Measurements from ENCODE around the gene NMT2. TPM values are rescaled to one million over a fixed set of nuclear protein-coding genes. Genes with fewer than 3 reads are reported as not detected.

The NMT2 gene
- total and polyA plus RNA-seq, 10 of the 15 experiments (the other 5 are each of a cell fraction or from before 2014, with no cell fraction given), result 4.9 to 12.0 (median 9.2) TPM

- no peak for TF ChIP-seq ZBTB4 (CRISPR knock-in tag; IDR thresholded peaks at IDR 0.05)
- TF ChIP-seq MXI1 (IDR thresholded peaks at IDR 0.05; ENCODE audit: low read depth, low read length), result peak; percentile 66; the same call in 1 of the 2 replicates
- TF ChIP-seq ZNF24 (IDR thresholded peaks at IDR 0.05), result peak; percentile 74
- no peak for TF ChIP-seq CEBPB (IDR thresholded peaks at IDR 0.05; ENCODE audit: borderline replicate concordance in 1 of 2, low read depth in 2 of 2, low read length in 2 of 2)
- TF ChIP-seq GABPA (IDR thresholded peaks at IDR 0.05; ENCODE audit: low read depth), result no peak
- TF ChIP-seq POLR2AphosphoS2 (IDR thresholded peaks at IDR 0.05; ENCODE audit: low read depth, low read length), result no peak
- TF ChIP-seq RFX5 (IDR thresholded peaks at IDR 0.05; ENCODE audit: low read depth, low read length), result no peak
- no peak for TF ChIP-seq WRNIP1 (IDR thresholded peaks at IDR 0.05; ENCODE audit: borderline replicate concordance, low read depth, low read length)
- TF ChIP-seq NR2C2 (IDR thresholded peaks at IDR 0.05; ENCODE audit: borderline replicate concordance, control insufficient read depth, insufficient read length, low read depth), result no peak
- TF ChIP-seq ATF7 (IDR thresholded peaks at IDR 0.05; ENCODE audit: low read depth), result peak; percentile 90
- peak; percentile 51; the same call in 1 of the 2 replicates for TF ChIP-seq POLR2AphosphoS5 (IDR thresholded peaks at IDR 0.05; ENCODE audit: low read length)
- no peak for TF ChIP-seq NRF1 (conservative IDR thresholded peaks at IDR 0.05; ENCODE audit: low read depth, low read length)
- TF ChIP-seq PKNOX1 (IDR thresholded peaks at IDR 0.05), result peak; percentile 30; the same call in 1 of the 2 replicates
- peak; percentile 77 for TF ChIP-seq BMI1 (IDR thresholded peaks at IDR 0.05; ENCODE audit: borderline replicate concordance)
- no peak for TF ChIP-seq HCFC1 (IDR thresholded peaks at IDR 0.05; ENCODE audit: low read length)
- TF ChIP-seq ESRRA (IDR thresholded peaks at IDR 0.05; ENCODE audit: low read length), result no peak
- TF ChIP-seq RELA (IDR thresholded peaks at IDR 0.05; ENCODE audit: borderline replicate concordance, partially characterized antibody), result no peak
- no peak; the same call in 1 of the 2 replicates for TF ChIP-seq ZNF207 (IDR thresholded peaks at IDR 0.05; ENCODE audit: borderline replicate concordance)
- no peak for TF ChIP-seq HDGF (IDR thresholded peaks at IDR 0.05)
- no peak for TF ChIP-seq TCF7 (IDR thresholded peaks at IDR 0.05; ENCODE audit: borderline replicate concordance)
- TF ChIP-seq CHD1 (IDR thresholded peaks at IDR 0.05; ENCODE audit: low read depth, low read length), result no peak
- TF ChIP-seq ZSCAN29 (IDR thresholded peaks at IDR 0.05), result no peak
- 0 out of 2 replicates have a peak, but pooled peaks have one; percentile 59 for TF ChIP-seq CREB1 (IDR thresholded peaks at IDR 0.05; ENCODE audit: low read depth)
- TF ChIP-seq CBFB (IDR thresholded peaks at IDR 0.05; ENCODE audit: low read depth), result no peak
- TF ChIP-seq SKIL (IDR thresholded peaks at IDR 0.05; ENCODE audit: low read depth, poor library complexity, severe bottlenecking), result peak; percentile 93
Observed at GRCh38 chr10:15141136-15142054, 27.1 kb downstream of the NMT2 start (continued).

All from GM12878 (cell line).